IPS-NIHi7 (cell line): Measurements from ENCODE around the gene SLC35B2.
"Not testable (repeated sequence)": the region's sequence is repeated elsewhere in the genome, so short reads cannot be mapped to it uniquely, and the experiment has no call there.

Experiments
- DNase-seq: peaks from one replicate; pipeline ENCODE4 v3.0.0; 2012; ENCODE audit warnings: mixed read lengths; ENCODE audit errors: extremely low spot score

Gene SLC35B2

DNA sequence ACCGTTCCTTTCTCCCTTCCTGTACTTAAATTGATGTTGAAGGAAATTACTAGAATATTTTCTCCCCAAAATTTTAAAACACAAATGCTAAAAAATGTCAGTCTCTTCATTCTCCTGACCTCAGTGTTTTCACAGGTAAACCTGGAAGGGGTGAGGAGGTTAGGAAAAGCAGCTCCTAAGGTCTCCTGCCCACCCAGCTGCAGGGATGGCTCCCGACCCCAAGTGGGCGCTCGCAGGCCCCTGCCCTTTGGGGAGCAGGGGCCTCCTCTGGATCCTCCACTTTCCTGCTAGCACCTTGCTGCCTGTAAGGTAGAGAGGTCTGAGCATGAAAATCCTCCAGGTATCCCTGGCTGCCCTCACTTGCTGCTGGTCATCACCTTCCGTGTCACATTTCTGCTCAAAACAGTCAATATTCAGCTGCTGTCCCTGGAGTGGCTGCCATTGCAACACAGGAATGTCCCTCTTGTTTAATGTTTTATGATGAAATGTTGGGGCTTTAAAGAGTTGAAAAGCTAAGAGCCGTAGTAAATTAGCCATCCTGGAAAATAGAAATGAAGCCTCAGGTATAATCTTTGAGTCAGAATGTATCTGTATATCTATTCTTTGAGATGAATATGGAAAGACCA lies 21.3 kb downstream of the SLC35B2 start:
- DNase-seq: no peak

DNA sequence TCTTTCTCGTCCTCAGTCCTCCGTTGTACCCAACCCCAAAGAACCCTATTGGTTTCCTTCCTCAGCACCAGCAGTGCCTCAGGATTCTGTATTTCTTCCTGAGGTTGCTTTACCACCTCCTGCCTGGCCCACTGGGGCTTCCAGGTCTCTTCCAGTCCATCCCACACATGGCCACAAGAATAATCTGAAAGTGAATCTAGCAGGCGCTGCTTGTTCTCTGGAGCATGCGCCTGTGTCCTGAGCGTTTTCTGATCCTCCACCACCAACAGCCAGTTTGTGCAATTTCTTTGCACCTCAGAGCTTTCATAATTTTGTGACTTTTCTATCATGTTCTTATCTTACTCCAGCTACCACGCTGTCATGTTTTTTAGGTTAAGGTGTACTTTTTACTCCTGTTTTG lies 22.1 kb downstream of the SLC35B2 start:
- DNase-seq: no peak

DNA sequence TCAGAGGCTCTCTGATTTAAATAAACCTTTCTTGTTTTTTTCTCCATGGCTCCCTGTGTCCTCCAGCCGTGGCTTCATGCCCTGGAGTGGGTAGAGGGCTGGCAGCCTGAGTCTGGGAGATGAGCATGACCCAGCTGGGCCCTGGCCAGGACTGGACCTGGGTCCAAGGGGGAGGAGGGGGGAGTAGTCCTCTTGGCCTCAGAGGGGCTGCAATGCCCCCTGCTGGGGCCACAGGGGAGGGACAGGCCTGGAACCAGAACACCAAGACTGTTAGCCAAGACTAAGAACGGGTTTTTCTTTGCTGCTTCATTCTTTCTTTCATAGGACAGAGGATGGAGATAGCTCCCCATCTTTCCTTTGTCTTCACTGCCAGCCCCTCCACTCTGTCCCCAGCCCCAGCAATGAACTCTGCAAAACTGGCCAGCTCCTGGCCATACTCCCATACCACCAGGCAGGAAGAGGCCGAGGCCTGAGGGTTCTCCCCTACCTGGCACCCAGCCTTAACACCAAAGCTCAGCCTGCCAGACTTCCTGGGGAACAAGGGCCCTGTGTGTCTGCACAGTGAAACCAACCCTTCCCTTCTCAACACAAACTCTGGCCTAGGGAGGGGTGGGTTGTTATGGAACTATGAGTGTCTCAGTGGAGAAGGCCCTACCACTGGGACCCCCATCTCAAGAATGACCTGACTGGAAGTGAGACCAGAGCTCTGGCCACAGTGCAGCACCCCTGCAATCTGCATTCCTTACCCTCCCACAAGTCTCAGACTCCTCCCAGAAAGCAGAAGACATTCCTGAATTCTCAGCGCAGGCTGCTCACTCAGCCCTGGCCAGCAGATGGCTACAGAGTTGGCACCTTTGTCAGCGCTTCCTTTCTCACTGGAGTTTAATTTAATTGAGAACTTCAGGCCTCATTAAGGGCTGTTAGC lies 23.0 kb downstream of the SLC35B2 start:
- peak; percentile 72 for DNase-seq

DNA sequence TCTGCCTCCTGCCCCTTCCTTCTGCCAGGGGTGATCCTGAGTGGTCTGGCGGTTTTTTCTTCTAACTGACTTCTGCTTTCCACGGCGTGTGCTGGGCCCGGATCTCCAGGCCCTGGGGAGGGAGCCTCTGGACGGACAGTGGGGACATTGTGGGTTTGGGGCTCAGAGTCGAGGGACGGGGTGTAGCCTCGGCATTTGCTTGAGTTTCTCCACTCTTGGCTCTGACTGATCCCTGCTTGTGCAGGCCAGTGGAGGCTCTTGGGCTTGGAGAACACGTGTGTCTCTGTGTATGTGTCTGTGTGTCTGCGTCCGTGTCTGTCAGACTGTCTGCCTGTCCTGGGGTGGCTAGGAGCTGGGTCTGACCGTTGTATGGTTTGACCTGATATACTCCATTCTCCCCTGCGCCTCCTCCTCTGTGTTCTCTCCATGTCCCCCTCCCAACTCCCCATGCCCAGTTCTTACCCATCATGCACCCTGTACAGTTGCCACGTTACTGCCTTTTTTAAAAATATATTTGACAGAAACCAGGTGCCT lies 23.7 kb downstream of the SLC35B2 start:
- no peak for DNase-seq

DNA sequence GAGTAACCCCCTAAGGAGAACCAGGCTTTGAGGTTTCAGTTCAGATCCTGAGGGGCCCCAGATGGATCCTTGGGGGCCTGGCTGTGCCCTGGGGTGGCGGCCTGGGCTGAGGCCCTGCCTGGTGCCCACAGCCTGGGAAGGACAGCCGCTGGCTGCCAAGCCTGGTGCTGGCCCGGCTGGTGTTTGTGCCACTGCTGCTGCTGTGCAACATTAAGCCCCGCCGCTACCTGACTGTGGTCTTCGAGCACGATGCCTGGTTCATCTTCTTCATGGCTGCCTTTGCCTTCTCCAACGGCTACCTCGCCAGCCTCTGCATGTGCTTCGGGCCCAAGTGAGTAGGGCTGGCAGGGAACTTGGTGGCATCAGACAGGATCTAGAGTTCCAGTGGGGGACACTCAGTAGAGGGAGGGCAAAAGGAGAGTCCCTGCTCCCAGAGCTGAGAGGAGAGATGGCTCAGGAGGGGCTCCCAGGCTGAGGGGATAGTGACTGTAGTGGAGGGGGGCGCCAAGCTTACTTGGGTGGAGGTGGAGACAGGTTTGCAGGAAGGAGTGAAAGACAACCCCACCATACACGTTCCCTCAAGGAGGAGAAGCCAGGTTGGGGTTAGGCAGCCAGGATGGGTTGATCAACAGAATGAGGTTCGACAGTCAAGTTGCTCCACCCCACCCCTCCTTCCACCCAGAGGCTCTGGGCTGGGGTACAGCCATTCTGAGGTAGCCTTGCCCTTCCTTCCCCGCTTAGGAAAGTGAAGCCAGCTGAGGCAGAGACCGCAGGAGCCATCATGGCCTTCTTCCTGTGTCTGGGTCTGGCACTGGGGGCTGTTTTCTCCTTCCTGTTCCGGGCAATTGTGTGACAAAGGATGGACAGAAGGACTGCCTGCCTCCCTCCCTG lies 24.4 kb downstream of the SLC35B2 start:
- DNase-seq: no peak

DNA sequence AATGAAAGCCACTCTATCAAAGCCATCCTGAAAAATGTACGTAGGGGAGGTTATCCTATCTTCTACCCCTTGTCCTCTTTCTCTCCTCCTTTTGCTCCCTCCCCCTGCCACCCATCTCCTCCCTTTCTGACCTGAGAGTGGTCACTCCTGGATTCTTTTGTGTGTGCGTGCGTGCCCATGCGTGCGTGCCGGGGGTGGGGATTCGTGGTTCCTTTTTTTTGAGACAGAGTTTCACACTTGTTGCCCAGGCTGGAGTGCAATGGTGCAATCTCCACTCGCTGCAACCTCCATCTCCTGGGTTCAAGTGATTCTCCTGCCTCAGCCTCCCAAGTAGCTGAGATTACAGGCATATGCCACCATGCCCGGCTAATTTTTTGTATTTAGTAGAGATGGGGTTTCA lies 25.9 kb downstream of the SLC35B2 start:
- DNase-seq: not testable (repeated sequence)

DNA sequence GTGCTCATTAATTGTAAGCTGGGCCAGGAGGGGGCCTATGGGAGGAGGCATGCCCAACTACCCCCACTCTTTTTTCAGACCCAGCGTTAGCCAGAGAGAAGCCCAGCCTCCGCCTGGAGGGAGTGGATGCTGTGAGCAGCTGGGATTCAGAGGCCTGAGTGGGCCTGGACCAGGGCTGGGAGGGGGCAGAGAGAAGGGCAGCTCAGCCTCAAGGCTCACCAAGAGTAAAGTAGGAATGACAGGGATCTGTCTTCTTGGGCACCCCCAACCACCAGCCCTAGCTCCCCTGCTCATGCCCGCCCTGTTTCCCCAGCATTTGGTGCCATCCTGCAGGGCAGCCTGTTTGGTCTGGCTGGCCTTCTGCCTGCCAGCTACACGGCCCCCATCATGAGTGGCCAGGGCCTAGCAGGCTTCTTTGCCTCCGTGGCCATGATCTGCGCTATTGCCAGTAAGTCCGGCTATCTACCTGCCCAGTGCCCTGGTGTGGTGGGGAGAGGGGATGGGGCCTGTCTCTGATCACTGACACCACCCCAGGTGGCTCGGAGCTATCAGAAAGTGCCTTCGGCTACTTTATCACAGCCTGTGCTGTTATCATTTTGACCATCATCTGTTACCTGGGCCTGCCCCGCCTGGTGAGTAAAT lies 27.2 kb downstream of the SLC35B2 start:
- no peak for DNase-seq

DNA sequence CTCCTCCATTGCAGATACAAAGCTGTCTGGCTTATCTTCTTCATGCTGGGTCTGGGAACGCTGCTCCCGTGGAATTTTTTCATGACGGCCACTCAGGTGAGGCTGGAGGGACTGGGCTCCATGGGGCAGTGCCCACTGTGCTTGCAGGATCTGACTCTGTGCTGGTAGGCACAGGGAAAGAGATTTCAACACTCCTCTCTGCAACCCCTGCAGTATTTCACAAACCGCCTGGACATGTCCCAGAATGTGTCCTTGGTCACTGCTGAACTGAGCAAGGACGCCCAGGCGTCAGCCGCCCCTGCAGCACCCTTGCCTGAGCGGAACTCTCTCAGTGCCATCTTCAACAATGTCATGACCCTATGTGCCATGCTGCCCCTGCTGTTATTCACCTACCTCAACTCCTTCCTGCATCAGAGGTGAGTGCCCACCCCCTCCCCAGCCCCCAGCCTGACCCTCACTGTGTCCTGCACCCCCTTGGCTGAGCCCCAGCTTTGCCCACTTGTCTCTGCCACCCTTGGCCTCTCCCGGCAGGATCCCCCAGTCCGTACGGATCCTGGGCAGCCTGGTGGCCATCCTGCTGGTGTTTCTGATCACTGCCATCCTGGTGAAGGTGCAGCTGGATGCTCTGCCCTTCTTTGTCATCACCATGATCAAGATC lies 27.8 kb downstream of the SLC35B2 start:
- DNase-seq: no peak

DNA sequence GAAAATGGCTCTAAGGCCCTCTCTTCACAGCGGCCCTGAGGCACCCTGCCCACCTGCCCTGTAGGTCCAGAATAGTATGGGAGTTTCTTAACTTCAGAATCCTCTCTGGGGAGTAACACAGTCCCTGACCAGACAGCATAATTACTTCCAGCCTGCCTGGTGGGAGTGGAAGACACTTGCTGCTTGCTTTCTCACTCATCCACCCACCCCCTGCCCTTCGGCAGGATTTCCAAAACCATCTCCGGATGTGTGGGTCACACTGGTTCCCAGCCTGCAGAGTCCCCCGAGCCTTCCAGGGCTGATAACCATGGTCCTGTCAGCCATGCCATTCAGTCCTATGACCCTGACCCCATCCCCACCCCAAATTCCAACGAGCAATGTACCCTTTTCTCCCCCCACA lies 28.5 kb downstream of the SLC35B2 start:
- no peak for DNase-seq

DNA sequence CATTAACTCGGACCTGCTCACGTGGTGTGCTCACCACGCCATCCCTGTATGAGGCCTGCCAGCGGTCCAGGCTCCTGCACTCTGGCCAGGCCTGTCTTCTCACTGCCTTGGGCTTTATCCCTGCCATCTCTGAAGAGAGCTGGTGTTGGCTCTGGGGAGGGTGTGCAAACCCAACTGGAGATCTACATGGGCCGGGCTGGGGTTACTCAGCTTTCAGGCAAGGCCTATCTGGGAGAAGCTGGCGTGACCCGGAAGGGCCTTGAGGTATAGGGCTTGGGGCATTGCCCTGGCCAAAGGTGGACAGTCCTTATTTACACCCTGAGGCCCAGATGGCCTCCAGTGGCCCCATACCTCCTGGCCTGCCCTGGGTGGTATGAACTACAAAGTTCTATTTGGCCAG lies 28.9 kb downstream of the SLC35B2 start:
- DNase-seq: no peak

DNA sequence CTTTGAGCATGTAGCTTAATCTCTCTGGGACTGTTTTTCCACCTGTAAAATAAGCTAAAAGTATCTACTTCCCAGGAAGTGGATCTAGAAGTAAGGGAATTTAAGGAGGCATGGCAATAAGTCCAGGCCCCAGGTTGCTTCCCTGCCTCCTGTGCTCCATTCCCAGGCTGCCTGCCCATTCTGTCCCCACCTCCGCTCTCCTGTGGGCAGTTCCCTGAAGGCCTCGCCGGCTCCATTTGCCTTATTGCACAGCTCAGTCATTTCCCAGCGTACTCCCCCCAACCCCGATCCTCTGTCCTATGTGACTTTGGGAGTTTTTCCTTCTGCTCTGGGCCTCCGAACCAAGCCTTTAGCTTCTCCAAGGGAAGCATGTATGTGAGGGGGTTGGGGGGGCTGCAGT lies 29.3 kb downstream of the SLC35B2 start:
- no peak for DNase-seq

DNA sequence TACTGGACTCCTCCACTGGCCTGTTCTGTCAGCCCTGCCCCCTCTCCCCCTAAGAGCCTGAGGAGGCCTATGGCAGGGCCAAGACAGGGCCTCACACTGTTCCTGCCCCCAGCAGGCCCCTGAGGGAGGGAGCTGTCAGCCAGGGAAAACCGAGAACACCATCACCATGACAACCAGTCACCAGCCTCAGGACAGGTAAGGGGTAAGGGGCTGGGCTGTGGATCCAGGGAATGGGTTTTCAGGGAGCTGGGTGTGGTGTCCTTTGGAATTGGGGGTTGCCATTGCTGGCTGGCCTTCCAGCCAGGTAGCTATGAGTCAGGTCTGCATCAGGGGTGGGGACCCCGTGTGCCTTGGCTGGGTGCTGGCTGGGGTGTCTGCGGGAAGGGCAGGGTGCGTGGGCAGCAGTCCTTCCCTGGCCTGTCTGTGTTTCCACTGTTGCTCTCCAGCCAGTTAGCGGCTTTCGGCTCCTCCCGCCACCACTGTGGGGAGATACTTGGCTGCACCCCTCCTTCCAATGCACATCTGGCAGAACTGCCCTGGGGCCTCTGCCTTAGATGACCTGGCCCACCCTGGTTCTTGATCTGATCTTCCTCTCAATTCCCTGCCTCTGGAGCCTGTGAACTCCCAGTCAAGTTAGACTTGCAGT lies 30.1 kb downstream of the SLC35B2 start:
- DNase-seq: no peak

DNA sequence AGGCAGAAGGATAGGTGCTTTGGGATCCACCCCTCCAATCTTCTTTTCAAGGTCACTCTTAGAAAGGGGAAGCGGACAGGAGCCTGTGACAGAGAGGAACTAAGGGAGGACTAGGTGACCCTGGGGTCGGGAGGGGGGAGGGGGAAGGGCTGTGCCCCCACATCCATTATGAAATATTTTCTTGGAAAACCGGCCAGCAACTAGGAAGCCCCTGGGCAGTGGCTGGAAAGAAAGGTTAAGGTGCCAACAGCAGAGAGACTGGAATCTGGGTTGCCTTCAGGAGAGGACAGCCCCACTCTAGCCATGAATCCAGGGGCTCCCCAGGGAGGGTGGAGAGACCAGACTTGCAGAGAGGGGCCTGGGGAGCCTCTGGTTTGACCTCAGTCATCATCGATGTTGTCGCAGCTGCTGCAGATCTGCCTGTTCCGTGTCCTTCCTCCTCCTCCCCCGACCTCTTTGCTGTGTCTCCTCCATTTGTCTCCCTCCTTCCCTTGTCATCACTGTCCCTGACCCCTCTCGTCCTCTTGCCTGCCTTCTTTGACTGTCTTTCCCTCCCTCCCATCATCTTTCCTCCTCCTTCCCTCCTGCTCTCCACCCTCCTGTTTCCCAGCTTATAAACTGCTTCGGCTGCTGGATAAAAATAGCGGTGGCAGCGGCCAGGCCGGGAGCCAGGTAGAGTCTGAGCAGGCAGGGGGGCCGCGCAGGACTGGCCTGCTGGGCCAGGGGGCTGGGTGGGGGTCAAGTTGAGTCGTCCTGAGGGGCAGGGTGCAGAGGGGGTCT lies 30.8 kb downstream of the SLC35B2 start:
- DNase-seq: no peak

DNA sequence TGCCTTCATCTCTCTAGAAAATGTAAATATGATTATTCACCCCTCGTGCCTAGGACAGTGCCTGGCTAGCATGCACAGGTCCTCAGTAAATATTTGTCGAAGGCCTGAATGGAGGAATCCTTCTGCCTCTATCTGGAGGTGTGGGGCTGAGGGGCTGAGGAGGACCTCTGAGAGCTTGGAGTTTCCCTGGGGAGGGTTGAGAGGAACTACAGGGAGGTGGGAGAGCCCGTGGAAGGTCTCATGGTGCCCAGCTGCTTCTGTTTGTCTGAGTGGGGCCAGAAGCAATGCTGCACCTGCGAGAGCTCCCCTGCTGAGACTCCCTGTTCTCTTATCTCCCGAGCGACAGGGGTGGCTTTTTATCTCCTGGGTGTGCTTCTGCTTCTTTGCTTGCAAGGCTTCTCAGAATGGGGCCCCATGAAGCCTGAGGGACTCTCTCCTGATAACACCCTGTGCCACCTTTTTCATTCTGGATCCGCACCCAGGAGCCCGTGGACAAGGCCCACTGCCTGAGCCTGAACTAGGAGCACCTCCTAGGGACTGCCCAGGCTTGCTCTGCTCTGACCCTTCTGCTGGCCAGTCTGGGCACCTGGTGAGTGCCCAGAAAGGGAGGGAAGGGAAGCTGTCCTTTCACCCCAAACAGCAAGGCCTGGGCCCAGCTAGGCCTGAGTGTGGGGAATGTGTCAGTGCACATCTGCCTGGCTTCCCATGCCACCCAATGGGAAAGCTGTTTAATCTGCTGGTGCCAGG lies 31.6 kb downstream of the SLC35B2 start:
- no peak for DNase-seq

DNA sequence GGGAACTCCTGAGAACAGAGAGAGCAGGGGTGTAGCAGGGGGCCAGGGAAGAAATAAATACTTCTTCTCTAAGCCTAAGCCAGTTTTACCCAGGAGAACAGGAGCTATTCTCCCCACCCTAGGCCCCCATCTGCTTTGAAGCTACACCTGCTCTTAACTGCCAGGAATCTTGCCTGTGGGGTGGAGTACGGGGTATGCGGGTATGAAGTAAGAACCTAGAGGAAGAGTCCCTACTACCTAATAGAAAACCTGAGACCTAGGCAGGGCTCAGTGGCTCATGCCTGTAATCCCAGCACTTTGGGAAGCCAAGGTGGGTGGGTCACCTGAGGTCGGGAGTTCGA lies 32.4 kb downstream of the SLC35B2 start:
- DNase-seq: no peak

DNA sequence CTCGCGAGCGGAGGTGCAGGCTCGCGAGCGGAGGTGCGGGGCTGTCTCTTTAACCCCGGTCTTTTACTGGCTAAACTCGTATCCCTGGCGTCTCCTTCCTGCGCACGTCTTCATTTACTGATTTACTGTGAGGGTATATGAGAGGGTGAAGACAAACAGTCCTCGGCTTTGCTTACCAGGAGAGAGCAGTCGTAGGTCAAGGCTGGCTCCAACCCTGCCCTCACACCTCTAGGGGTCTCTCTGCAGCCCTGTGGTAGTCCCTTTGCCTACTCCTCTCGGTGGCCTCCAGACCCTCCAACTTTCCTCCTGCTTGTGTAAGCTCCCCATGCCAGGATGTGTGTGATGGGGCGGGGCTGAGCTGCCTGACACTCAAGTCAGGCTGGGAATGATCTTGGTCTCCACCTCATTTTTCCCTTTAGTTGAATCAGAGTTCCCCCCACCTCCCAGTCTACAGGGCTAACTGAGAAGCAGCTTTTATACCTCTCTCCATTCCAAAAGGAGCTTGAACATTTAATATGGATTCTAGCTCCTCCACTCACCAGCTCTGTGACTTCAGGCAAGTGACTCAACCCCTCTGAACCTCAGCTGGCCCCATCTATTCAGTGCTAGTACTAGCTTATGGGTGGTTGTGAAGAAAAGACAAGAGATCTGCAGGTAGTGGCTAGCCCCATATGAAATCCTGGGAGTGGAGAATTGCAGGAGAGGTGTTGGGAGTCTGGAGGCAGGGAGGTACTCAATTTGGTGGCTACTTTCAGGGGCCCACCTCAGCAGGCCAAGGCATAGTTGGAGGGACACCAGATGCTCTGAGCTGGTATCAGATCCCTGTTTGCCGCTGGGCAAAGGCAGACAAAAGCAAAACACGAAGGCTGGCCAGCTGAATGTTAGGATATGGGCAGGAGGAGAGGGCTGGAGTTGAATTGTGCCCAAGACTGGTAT lies 33.0 kb downstream of the SLC35B2 start:
- DNase-seq: no peak

DNA sequence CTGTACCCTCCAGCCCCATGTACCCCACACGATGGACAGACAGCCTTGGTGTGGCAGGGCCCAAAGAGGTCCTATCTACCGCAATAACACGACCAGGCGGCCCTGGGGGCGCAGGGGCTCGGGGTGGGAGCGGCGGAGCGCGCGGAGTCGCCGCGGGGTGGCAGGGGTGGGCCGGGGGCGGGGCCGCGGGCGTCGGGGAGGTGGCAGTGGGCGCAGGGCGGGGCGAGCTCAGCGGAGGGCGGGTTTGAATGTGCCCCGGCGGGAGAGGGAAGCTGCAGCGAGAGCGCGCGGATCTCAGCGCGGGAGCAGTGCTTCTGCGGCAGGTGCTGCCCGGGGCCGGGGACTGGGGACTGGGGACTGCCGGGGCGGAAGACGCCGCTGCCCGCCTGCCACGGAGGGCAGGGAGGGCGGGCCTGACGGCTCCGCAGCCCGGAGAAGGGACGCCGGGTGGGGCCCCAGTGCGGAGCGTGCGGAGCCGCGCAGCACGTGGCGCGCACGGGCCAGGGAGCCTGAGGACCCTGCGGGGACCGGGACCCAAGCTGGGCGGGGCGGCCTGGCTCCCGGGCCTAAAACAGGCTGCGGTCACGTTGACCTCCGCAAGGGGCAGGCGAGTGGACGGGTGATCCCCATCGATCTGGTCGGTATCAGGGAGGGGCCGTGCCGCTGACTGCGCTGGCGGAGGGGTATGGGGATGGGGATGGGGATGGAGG lies 33.9 kb downstream of the SLC35B2 start, which contains the start of gene SLC29A1:
Gene SLC29A1, plus strand, starts transcription at position 277 of the 710 bp plus-strand sequence. CDS start 3,719 bp downstream, outside the sequence.
- peak; percentile 88 for DNase-seq
